GM12872 (cell line): ENCODE results near the gene KBTBD13.

ENCODE experiments used
- CTCF ChIP-seq: IDR thresholded peaks from 3 replicates; pipeline ENCODE4 v1.5.1; 2011; ENCODE audit warnings: low read depth, mild to moderate bottlenecking, low read length, moderate library complexity; ENCODE audit not compliant: insufficient read depth

KBTBD13 gene

GRCh38 chr15:65083262-65083701 is 6.7 kb downstream of the KBTBD13 start:
- TF ChIP-seq CTCF = no peak

- TF ChIP-seq CTCF = no peak
These were observed 8.1 kb downstream of the KBTBD13 start for GRCh38 chr15:65084500-65085206.

GRCh38 chr15:65085207-65085753 is 8.7 kb downstream of the KBTBD13 start:
- no peak for TF ChIP-seq CTCF

- peak; percentile 61 for TF ChIP-seq CTCF
These were observed 9.6 kb downstream of the KBTBD13 start for GRCh38 chr15:65085990-65086679.

- peak; percentile 35; the same call in 2 of the 3 replicates for TF ChIP-seq CTCF
These were observed 10.2 kb downstream of the KBTBD13 start for GRCh38 chr15:65086680-65087111.

GRCh38 chr15:65087411-65087810 is 10.9 kb downstream of the KBTBD13 start:
- no peak for TF ChIP-seq CTCF

GRCh38 chr15:65087873-65088642 is 11.5 kb downstream of the KBTBD13 start:
- no peak for TF ChIP-seq CTCF
